Ovary (tissue), 10 donors: ENCODE results near the gene RRP12. TPM values are rescaled to one million over a fixed set of nuclear protein-coding genes. Genes with fewer than 3 reads are reported as not detected.

ENCODE experiments used
- DNase-seq, 5 donors: peaks; one replicate each; pipeline ENCODE4 v3.0.0-alpha.2; 2019 to 2020
- H3K27ac ChIP-seq, 2 donors: fragments of 200-600 bp; one replicate each; pipeline versions ENCODE4 v1.5.1 to v1.8.0; 2019 to 2022
- H3K27me3 ChIP-seq: fragments of 200-600 bp; one replicate; pipeline ENCODE4 v1.8.0; 2022
- H3K36me3 ChIP-seq: fragments of 200-600 bp; sonication (generic); one replicate; pipeline ENCODE4 v1.5.1; 2019
- H3K4me1 ChIP-seq: one replicate; pipeline ENCODE4 v1.8.1; 2013; ENCODE audit warnings: mild to moderate bottlenecking, moderate library complexity; ENCODE audit not compliant: insufficient read depth
- H3K4me3 ChIP-seq: fragments of 200-600 bp; sonication (generic); one replicate; pipeline ENCODE4 v1.5.1; 2017
- H3K9me3 ChIP-seq, 2 donors: fragments of 200-600 bp in 1 of 2; sonication (generic) in 1 of 2; one replicate each; pipeline versions ENCODE4 v1.5.1 to v1.8.1; 2013 to 2019; ENCODE audit warnings: mild to moderate bottlenecking in 1 of 2, moderate library complexity in 1 of 2
- CTCF ChIP-seq, 3 donors: fragments of 450-650 bp in 2 of 3; fragments of 200-600 bp in 1 of 3; IDR thresholded peaks; one replicate each; pipeline versions ENCODE4 v1.5.1 to v1.8.0; 2016 to 2022; ENCODE audit warnings: antibody characterized with exemption in 3 of 3, mild to moderate bottlenecking in 1 of 3
- EP300 ChIP-seq: sonication (generic); formaldehyde crosslinking; IDR thresholded peaks from one replicate; pipeline ENCODE4 v1.6.1; 2017; ENCODE audit warnings: antibody characterized with exemption
- POLR2A ChIP-seq: fragments of 450-650 bp; IDR thresholded peaks from one replicate; pipeline ENCODE4 v1.6.1; 2017; ENCODE audit warnings: antibody characterized with exemption, mild to moderate bottlenecking, moderate library complexity
- WGBS, 3 donors: extraction: QIAGEN DNeasy Blood & Tissue Kit in 1 of 3; methylation state at CpG; one replicate each; pipeline versions ENCODE4 v1.1.5 to v1.1.7; 2013 to 2017; 5-methylcytosine and 5-hydroxymethylcytosine counted together
- intact Hi-C, 4 donors: fragments of 100-400 bp; cut with DNase I; formaldehyde crosslinking; loops; one replicate each; pipeline versions ENCODE4 v1.11.0 to v1.15.1; 2022 to 2023
- long read RNA-seq, 3 donors: library from polyadenylated mRNA in 2 of 3; unstranded in 2 of 3; transcript quantifications; one replicate each; pipeline ENCODE4 v2.0.0 and lab custom pipeline, GENCODE V29; 2021 to 2026
- polyA plus RNA-seq, 2 donors: library from polyadenylated mRNA; stranded (reverse); fragments of 200-250 nt in 1 of 2; fragments of 350-450 nt in 1 of 2; fragmentation: Illumina TruSeq in 1 of 2; extraction: RNeasy Lipid Tissue Mini Kit (QIAGEN cat#74804) in 1 of 2; gene quantifications; one replicate each; pipeline ENCODE4 v1.2.3, GENCODE V29; 2013 to 2014
- total RNA-seq, 7 donors: library from RNA; depleted of rRNA in 2 of 7; stranded (reverse); fragments of >200 nt in 2 of 7; fragmentation: NEBNext Ultra II Directional in 3 of 7; extraction: Animal tissue kit (Norgen Biotek cat#: 25700) in 3 of 7; gene quantifications; one replicate each; pipeline versions ENCODE4 v1.1.0 to v1.2.4, GENCODE V29; 2016 to 2023
- donor health status: DM: no; HTN: no; CAD: no; lungs with moderate emphysema.
- donor health status: DM: no; HTN: no; CAD: no.
- donor health status: Bipolar disorder and iron deficiency.
- donor health status: DM: yes; HTN: yes; CAD: no.
- donor health status: DM: no; HTN: no; CAD: no.
- donor health status: DM: yes; HTN: yes; CAD: no.

RRP12 gene
- total RNA-seq (10 to 100 TPM; 14.7 to 35.8 (median 24.4) TPM), polyA plus RNA-seq (1 to 10 TPM; 7.2 to 8.9 TPM)
- long read RNA-seq, donor 1, full-length matches to known transcripts, result 2 of 54 reads
- long read RNA-seq, donor 1, partial matches to known transcripts, result 46 of 54 reads
- long read RNA-seq, donor 1, other reads (novel, unspliced or antisense), result 6 of 54 reads
- long read RNA-seq, donor 2, transcript RRP12-212 (4 exons, 833 nt), result major isoform, 7 of 7 reads
- long read RNA-seq, donor 2, partial matches to known transcripts, result 0 of 7 reads
- long read RNA-seq, donor 2, other reads (novel, unspliced or antisense), result 0 of 7 reads
- long read RNA-seq, donor 3, full-length matches to known transcripts, result 21 of 74 reads
- long read RNA-seq, donor 3, partial matches to known transcripts, result 38 of 74 reads
- long read RNA-seq, donor 3, other reads (novel, unspliced or antisense), result 15 of 74 reads

- no peaks in the 10 kb centered on the region for H3K27me3 ChIP-seq
- H3K4me1 ChIP-seq, result peaks cover 4% of the 10 kb centered on the region
- intact Hi-C loops, result loop anchor here in 1 of 4 donors (10.0 kb wide), 1 partner anchor 214 kb away; no protein-coding TSS in a partner anchor
- peak; percentile 40 for TF ChIP-seq POLR2A
- no peak for TF ChIP-seq CTCF (IDR thresholded peaks at IDR 0.05)
- TF ChIP-seq EP300, result no peak
- no peaks in the 10 kb centered on the region for H3K9me3 ChIP-seq
- no peak within 1 kb of the TSS for H3K27ac ChIP-seq
- H3K4me3 ChIP-seq, result peak within 1 kb of the TSS; percentile 71
- no peaks in the 10 kb centered on the region for H3K36me3 ChIP-seq
- DNase-seq, result peak; percentile 69 to 91 (median 82)
- 0 to 2% (median 1%) methylated on average over 38 to 39 of the region's 39 CpGs for WGBS, 3 donors
These were observed at the start of gene RRP12 for GRCh38 chr10:97400665-97401454. Gene RRP12, minus strand, starts transcription at chr10:97401340. Its CDS starts 109 bp downstream, at chr10:97401231.

GRCh38 chr10:97450828-97451227, 49.7 kb upstream of the RRP12 start:
- no peaks in the 10 kb centered on the region for H3K9me3 ChIP-seq
- intact Hi-C loops, result no loop called here
- TF ChIP-seq EP300 (no peak), POLR2A (no peak), CTCF (IDR thresholded peaks at IDR 0.05) (no peak)
- no peak overlapping the region for H3K27ac ChIP-seq
- no peaks in the 10 kb centered on the region for H3K36me3 ChIP-seq
- 60 to 72% (median 70%) methylated on average over 2 of the region's 2 CpGs for WGBS, 3 donors
- H3K27me3 ChIP-seq, result no peaks in the 10 kb centered on the region
- H3K4me1 ChIP-seq, result peaks cover 11% of the 10 kb centered on the region
- H3K4me3 ChIP-seq, result no peak overlapping the region
- DNase-seq, result no peak

- H3K4me3 ChIP-seq, result peak within 1 kb of the TSS; percentile 94
- peak; percentile 86 to 91 (median 89) for DNase-seq
- 0% methylated on average over 66 of the region's 66 CpGs for WGBS, 3 donors
- peak within 1 kb of the TSS; percentile 11 to 39 for H3K27ac ChIP-seq
- H3K36me3 ChIP-seq, result no peaks in the 10 kb centered on the region
- no peaks in the 10 kb centered on the region for H3K9me3 ChIP-seq
- TF ChIP-seq CTCF (IDR thresholded peaks at IDR 0.05), result peak in 1 of 3 donors; percentile 17
- TF ChIP-seq POLR2A, result peak; percentile 6
- no peak for TF ChIP-seq EP300
- no peaks in the 10 kb centered on the region for H3K27me3 ChIP-seq
- intact Hi-C loops, result no loop called here
- peaks cover 10% of the 10 kb centered on the region for H3K4me1 ChIP-seq
These were observed 44.8 kb upstream of the RRP12 start, which contains the start of the genes EXOSC1 and ZDHHC16 for GRCh38 chr10:97445722-97446639. Gene EXOSC1, minus strand, starts transcription at chr10:97446006. Its CDS starts 21 bp downstream, at chr10:97445985. Gene ZDHHC16, plus strand, starts transcription at chr10:97446175. Its CDS starts 5,501 bp downstream, at chr10:97451676.

GRCh38 chr10:97445357-97445721, 44.2 kb upstream of the RRP12 start:
- H3K27ac ChIP-seq, result no peak overlapping the region
- TF ChIP-seq CTCF (IDR thresholded peaks at IDR 0.05), result no peak
- TF ChIP-seq POLR2A, result no peak
- TF ChIP-seq EP300, result no peak
- DNase-seq, result no peak
- no peaks in the 10 kb centered on the region for H3K9me3 ChIP-seq
- peaks cover 10% of the 10 kb centered on the region for H3K4me1 ChIP-seq
- H3K27me3 ChIP-seq, result no peaks in the 10 kb centered on the region
- intact Hi-C loops, result no loop called here
- 0 to 1% (median 1%) methylated on average over 13 of the region's 13 CpGs for WGBS, 3 donors
- H3K36me3 ChIP-seq, result no peaks in the 10 kb centered on the region
- H3K4me3 ChIP-seq, result peak overlapping the region; percentile 94
